Suppressor macrophage treated with lipopolysaccharide for 4 hours (primary cell): ENCODE measurements around the gene ADTRP.

Experiments used
- DNase-seq: peaks from one replicate; pipeline ENCODE4 v3.0.0-alpha.2; 2020

The ADTRP gene

GRCh38 chr6:11778648-11779328, at the start of gene ADTRP:
TSS of gene ADTRP (minus strand) at chr6:11778803. CDS start at chr6:11778759, 44 bp downstream.
- peak; percentile 50 for DNase-seq

- no peak for DNase-seq
Measured at GRCh38 chr6:11826779-11827178, 48.2 kb upstream of the ADTRP start.

- DNase-seq: peak; percentile 90
Measured at GRCh38 chr6:11824986-11825385, 46.4 kb upstream of the ADTRP start.

- DNase-seq: no peak
Measured at GRCh38 chr6:11822346-11822745, 43.7 kb upstream of the ADTRP start.

GRCh38 chr6:11821781-11822180, 43.2 kb upstream of the ADTRP start:
- no peak for DNase-seq

GRCh38 chr6:11820821-11821220, 42.2 kb upstream of the ADTRP start:
- peak; percentile 40 for DNase-seq

- DNase-seq: no peak
Measured at GRCh38 chr6:11819486-11819885, 40.9 kb upstream of the ADTRP start.

GRCh38 chr6:11815231-11815630, 36.6 kb upstream of the ADTRP start:
- no peak for DNase-seq

GRCh38 chr6:11814819-11815218, 36.2 kb upstream of the ADTRP start:
- DNase-seq: no peak

GRCh38 chr6:11814106-11814505, 35.5 kb upstream of the ADTRP start:
- peak; percentile 57 for DNase-seq

GRCh38 chr6:11813606-11814005, 35.0 kb upstream of the ADTRP start:
- no peak for DNase-seq

- DNase-seq: no peak
Measured at GRCh38 chr6:11812951-11813350, 34.3 kb upstream of the ADTRP start.

- DNase-seq: no peak
Measured at GRCh38 chr6:11812439-11812838, 33.8 kb upstream of the ADTRP start.

- DNase-seq: no peak
Measured at GRCh38 chr6:11811644-11812264, 33.2 kb upstream of the ADTRP start.

- no peak for DNase-seq
Measured at GRCh38 chr6:11810854-11811643, 32.4 kb upstream of the ADTRP start.

- peak; percentile 29 for DNase-seq
Measured at GRCh38 chr6:11810039-11810541, 31.5 kb upstream of the ADTRP start.

GRCh38 chr6:11808054-11808453, 29.5 kb upstream of the ADTRP start:
- DNase-seq: no peak

- no peak for DNase-seq
Measured at GRCh38 chr6:11806561-11807317, 28.1 kb upstream of the ADTRP start.

GRCh38 chr6:11805259-11806053, 26.9 kb upstream of the ADTRP start:
- no peak for DNase-seq

GRCh38 chr6:11804701-11805100, 26.1 kb upstream of the ADTRP start:
- DNase-seq: peak; percentile 37

GRCh38 chr6:11804135-11804534, 25.5 kb upstream of the ADTRP start:
- peak; percentile 69 for DNase-seq

GRCh38 chr6:11803591-11803971, 25.0 kb upstream of the ADTRP start:
- DNase-seq: no peak
